Measurements from ENCODE around the gene KRT6C.

DNA sequence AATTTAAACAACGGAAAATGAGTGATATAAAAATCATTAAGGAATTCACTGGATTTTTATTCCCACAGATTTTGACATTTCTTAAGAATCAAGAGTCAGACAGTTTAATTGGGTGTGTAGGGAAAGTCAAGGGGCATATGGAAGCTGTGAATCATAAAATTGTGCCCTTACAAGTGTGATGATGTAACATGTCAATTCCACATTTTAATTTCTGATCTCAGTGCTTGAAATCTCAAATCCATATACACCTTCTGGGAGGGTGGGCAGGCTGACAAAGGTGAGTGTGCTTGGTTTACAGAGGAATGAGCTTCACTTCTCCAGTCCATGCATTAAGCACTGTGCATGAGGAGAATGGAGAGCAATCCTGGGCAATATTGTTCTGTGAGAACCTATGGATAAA, 20.5 kb upstream of the KRT6C start:
- TF ChIP-seq, protein P1, sequence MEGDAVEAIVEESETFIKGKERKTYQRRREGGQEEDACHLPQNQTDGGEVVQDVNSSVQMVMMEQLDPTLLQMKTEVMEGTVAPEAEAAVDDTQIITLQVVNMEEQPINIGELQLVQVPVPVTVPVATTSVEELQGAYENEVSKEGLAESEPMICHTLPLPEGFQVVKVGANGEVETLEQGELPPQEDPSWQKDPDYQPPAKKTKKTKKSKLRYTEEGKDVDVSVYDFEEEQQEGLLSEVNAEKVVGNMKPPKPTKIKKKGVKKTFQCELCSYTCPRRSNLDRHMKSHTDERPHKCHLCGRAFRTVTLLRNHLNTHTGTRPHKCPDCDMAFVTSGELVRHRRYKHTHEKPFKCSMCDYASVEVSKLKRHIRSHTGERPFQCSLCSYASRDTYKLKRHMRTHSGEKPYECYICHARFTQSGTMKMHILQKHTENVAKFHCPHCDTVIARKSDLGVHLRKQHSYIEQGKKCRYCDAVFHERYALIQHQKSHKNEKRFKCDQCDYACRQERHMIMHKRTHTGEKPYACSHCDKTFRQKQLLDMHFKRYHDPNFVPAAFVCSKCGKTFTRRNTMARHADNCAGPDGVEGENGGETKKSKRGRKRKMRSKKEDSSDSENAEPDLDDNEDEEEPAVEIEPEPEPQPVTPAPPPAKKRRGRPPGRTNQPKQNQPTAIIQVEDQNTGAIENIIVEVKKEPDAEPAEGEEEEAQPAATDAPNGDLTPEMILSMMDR (IDR thresholded peaks at IDR 0.05): no peak
- TF ChIP-seq POLR2A (IDR thresholded peaks at IDR 0.05): no peak

Data from heart left ventricle (tissue), 13 donors.